ENCODE measurements around the gene USP11. TPM values are rescaled to one million over a fixed set of nuclear protein-coding genes. Genes with fewer than 3 reads are reported as not detected.

Gene USP11
- total and polyA plus RNA-seq, 2 of the 8 experiments (the other 6 are each of a cell fraction or from before 2014, with no cell fraction given) = 40.9 to 84.0 TPM

DNA sequence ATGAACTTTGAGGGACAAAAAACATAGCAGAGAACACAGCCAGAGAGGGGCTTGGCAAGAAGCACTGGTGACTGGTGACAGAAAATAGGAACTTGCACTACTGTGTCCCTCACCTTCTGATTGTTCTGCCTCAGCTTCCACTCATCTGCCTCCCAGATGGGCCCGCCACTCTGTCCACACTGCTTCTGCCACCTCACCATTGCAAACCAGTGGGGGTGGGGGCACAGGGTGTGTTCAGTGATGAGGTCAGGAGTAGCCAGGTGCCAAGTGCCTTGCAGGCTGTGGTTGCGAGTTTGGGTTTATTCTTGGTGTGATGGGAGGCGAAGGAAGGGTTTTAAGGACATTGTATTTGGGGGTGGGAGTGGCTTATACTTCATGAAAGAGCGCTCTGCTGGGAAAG lies 48.3 kb upstream of the USP11 start:
- no peaks in the 10 kb centered on the region for H3K79me2 ChIP-seq (ENCODE audit: control insufficient read depth in 1 of 2, insufficient read depth in 2 of 2, low read length in 2 of 2)
- H3K4me3 ChIP-seq (ENCODE audit: extremely low read depth in 1 of 4, insufficient read depth in 2 of 4, low read depth in 3 of 4, low read length in 4 of 4) = no peak overlapping the region
- H3K4me1 ChIP-seq (replicated peaks in 1 of 4; ENCODE audit: control insufficient read depth in 3 of 4, insufficient read depth in 4 of 4, low read length in 3 of 4) = peaks cover 0 to 2% (median 0%) of the 10 kb centered on the region in 4 experiments; a peak in 1 of 7 replicates
- H3K56ac ChIP-seq (replicated peaks; ENCODE audit: insufficient read length, low read depth, low read length) = no peak overlapping the region
- H3K9me3 ChIP-seq (ENCODE audit: insufficient read depth in 2 of 2, low read depth in 1 of 2, low read length in 1 of 2) = no peaks in the 10 kb centered on the region
- peaks cover 0 to 2% of the 10 kb centered on the region in 2 experiments for H4K20me1 ChIP-seq (replicated peaks in 1 of 2; ENCODE audit: control insufficient read depth in 1 of 2, insufficient read depth in 2 of 2, low read length in 2 of 2)
- H2AFZ ChIP-seq (ENCODE audit: low read length) = no peak overlapping the region
- H2AK5ac ChIP-seq (ENCODE audit: low read depth, low read length) = no peak overlapping the region
- 77% methylated on average over 3 of the region's 4 CpGs; no CpG with 5 or more reads in 1 of the 2 experiments for WGBS, 2 experiments (ENCODE audit: extremely low coverage in 1 of 2, insufficient coverage in 1 of 2, insufficient read length in 1 of 2, insufficient replicate concordance in 2 of 2, low coverage in 1 of 2, low lambda C conversion rate in 2 of 2, missing lambda C conversion rate in 1 of 2)
- no peak overlapping the region for H2BK15ac ChIP-seq (ENCODE audit: low read length)
- no peak overlapping the region for H2BK12ac ChIP-seq (ENCODE audit: low read depth, low read length)
- H3K23me2 ChIP-seq (ENCODE audit: low read depth, low read length) = no peaks in the 10 kb centered on the region
- H3K14ac ChIP-seq (ENCODE audit: insufficient read length) = no peak overlapping the region
- H3K27me3 ChIP-seq (replicated peaks in 1 of 4; ENCODE audit: control insufficient read depth in 3 of 4, extremely low read depth in 1 of 4, insufficient read depth in 3 of 4, low read length in 3 of 4) = no peaks in the 10 kb centered on the region
- CTCF ChIA-PET (ENCODE audit: partially characterized antibody) = no interaction called here
- no peak overlapping the region for H4K5ac ChIP-seq (ENCODE audit: insufficient read length, low read depth, low read length)
- no peak overlapping the region for H3K9ac ChIP-seq (replicated peaks in 1 of 4; ENCODE audit: extremely low read depth in 1 of 4, low read depth in 3 of 4, low read length in 3 of 4)
- H4K91ac ChIP-seq (replicated peaks; ENCODE audit: insufficient read length, low read length) = no peak overlapping the region
- H3K27ac ChIP-seq (ENCODE audit: low read depth, low read length) = no peak overlapping the region
- no peak overlapping the region for H2BK120ac ChIP-seq (replicated peaks; ENCODE audit: low read depth, low read length)
- no peak overlapping the region for H3K18ac ChIP-seq (ENCODE audit: extremely low read depth, low read length)
- peaks cover 2 to 36% (median 18%) of the 10 kb centered on the region in 4 experiments; a peak in 6 of 8 replicates for H3K36me3 ChIP-seq (ENCODE audit: control insufficient read depth in 2 of 4, insufficient read depth in 4 of 4, low read length in 3 of 4)
- no peak for FAIRE-seq
- no peak overlapping the region for H4K8ac ChIP-seq (ENCODE audit: extremely low read depth, insufficient read depth, low read length)
- no peak overlapping the region for H2BK5ac ChIP-seq (ENCODE audit: low read depth, low read length)
- DNase-seq (ENCODE audit: low read depth in 1 of 2, low spot score in 2 of 2) = no peak
- no peak overlapping the region for H3K4ac ChIP-seq (replicated peaks; ENCODE audit: insufficient read length, low read depth, low read length)
- H3K79me1 ChIP-seq (ENCODE audit: low read depth, low read length) = no peaks in the 10 kb centered on the region
- H3K4me2 ChIP-seq (ENCODE audit: insufficient read depth in 1 of 2, low read depth in 2 of 2, low read length in 2 of 2) = no peak overlapping the region
- no peak overlapping the region for H2BK20ac ChIP-seq (ENCODE audit: low read length)
- H3K23ac ChIP-seq (ENCODE audit: insufficient read length) = no peak overlapping the region
- POLR2A ChIA-PET (ENCODE audit: partially characterized antibody) = interaction anchor here (0.8 kb wide), 1 partner anchor 56 kb away, joined by 3 read pairs; no protein-coding TSS in a partner anchor
- TF ChIP-seq ZNF274 (IDR thresholded peaks at IDR 0.05; ENCODE audit: borderline replicate concordance, extremely low read depth, low read length) (no peak), GABPA (IDR thresholded peaks at IDR 0.05; ENCODE audit: borderline replicate concordance, insufficient read depth, low read length) (no peak), YY1 (IDR thresholded peaks at IDR 0.05; ENCODE audit: low read depth, low read length) (no peak), NANOG (IDR thresholded peaks at IDR 0.05; ENCODE audit: insufficient read depth, low read depth, low read length, poor library complexity, severe bottlenecking) (no peak), SIN3A (conservative IDR thresholded peaks at IDR 0.05 in 1 of 2, IDR thresholded peaks at IDR 0.05 in 1 of 2; ENCODE audit: low read depth in 1 of 2, low read length in 2 of 2) (no peak), BCL11A (IDR thresholded peaks at IDR 0.05; ENCODE audit: low read depth in 2 of 2, low read length in 2 of 2) (no peak), POU5F1 (IDR thresholded peaks at IDR 0.05; ENCODE audit: low read depth, low read length) (no peak), RBBP5 (IDR thresholded peaks at IDR 0.05; ENCODE audit: borderline replicate concordance, low read depth, low read length) (no peak), RAD21 (IDR thresholded peaks at IDR 0.05 in 1 of 2, conservative IDR thresholded peaks at IDR 0.05 in 1 of 2; ENCODE audit: low read depth in 2 of 2, low read length in 2 of 2) (no peak), SAP30 (IDR thresholded peaks at IDR 0.05; ENCODE audit: insufficient read depth, insufficient replicate concordance, low read length) (no peak), CBX8 (IDR thresholded peaks at IDR 0.05; ENCODE audit: borderline replicate concordance, low read depth, low read length) (no peak), POLR2AphosphoS5 (IDR thresholded peaks at IDR 0.05; ENCODE audit: low read depth, low read length) (no peak)
- TF ChIP-seq, protein P1, sequence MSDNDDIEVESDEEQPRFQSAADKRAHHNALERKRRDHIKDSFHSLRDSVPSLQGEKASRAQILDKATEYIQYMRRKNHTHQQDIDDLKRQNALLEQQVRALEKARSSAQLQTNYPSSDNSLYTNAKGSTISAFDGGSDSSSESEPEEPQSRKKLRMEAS (IDR thresholded peaks at IDR 0.05) = no peak

Measured in H1 (cell line).